GM12865 (cell line): ENCODE results near the gene PLXNA2.

Experiments
- DNase-seq: peaks from one replicate; pipeline ENCODE4 v3.0.0; 2010; ENCODE audit warnings: low read depth
- H3K4me3 ChIP-seq: 2 replicates; pipeline ENCODE4 v1.5.1; 2011; ENCODE audit warnings: mild to moderate bottlenecking, low read depth, low read length, control low read depth
- CTCF ChIP-seq: IDR thresholded peaks from 2 replicates; pipeline ENCODE4 v1.5.1; 2011; ENCODE audit warnings: low read length, control low read depth, low read depth, inconsistent platforms; ENCODE audit not compliant: insufficient read depth; ENCODE audit errors: missing control alignments

Gene PLXNA2

GRCh38 chr1:208122612-208123358 is 121.4 kb downstream of the PLXNA2 start:
- no peak for DNase-seq
- no peak overlapping the region for H3K4me3 ChIP-seq
- no peak for TF ChIP-seq CTCF

DNA sequence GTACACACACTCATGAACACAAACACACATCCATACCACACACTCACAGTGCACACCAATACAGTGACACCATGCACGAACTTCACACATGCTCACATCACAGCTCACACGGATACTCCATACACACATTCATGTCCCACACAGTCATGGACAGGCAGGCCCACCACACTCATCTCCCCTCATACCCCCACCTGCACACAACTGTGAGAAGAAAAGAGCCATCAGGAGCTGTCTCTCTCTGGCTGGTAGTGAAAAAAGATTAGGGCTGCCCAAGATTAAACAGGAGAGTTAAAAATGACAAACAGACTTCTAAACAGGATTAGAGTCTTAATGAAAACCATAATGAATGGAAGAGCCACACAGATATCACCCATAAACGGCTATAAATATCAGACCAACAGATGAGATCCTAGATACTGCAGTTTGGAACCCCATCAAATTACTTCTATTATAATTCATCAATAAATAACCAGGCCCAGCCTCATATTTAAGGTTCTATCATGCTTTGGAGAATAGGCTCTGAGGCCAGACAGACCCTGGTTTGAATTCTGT is 122.3 kb downstream of the PLXNA2 start:
- no peak for DNase-seq
- H3K4me3 ChIP-seq = no peak overlapping the region
- TF ChIP-seq CTCF = no peak

DNA sequence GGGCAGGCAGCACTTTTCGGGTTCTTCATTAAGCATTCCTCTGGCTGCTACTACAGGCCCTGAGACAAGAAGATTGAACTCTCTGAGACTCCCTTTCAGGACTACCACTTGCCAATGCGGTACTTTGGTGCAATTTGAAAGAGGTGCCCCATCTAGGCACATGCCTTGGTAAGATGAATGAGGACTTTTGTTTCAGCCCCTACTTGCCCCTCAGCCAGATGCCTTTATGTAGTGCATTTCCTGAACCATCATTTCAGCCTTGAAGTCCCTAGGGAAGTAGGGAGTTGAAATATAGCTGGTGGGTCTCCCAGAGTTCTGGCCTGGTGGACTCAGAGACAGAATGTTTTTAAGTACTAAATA is 123.8 kb downstream of the PLXNA2 start:
- no peak for TF ChIP-seq CTCF
- H3K4me3 ChIP-seq = no peak overlapping the region
- DNase-seq = no peak

- no peak overlapping the region for H3K4me3 ChIP-seq
- TF ChIP-seq CTCF = no peak
- no peak for DNase-seq
Observed at GRCh38 chr1:208118841-208119606, 125.2 kb downstream of the PLXNA2 start.

GRCh38 chr1:208118306-208118705 is 125.9 kb downstream of the PLXNA2 start:
- H3K4me3 ChIP-seq = no peak overlapping the region
- DNase-seq = no peak
- TF ChIP-seq CTCF = no peak

GRCh38 chr1:208117826-208118225 is 126.4 kb downstream of the PLXNA2 start:
- DNase-seq = no peak

More at GRCh38 chr1:208117826-208118225, 126.4 kb downstream of the PLXNA2 start:
- TF ChIP-seq CTCF = no peak
- no peak overlapping the region for H3K4me3 ChIP-seq
